AG10803 (cell line): ENCODE measurements around the gene EFL1.

Source experiments
- DNase-seq: peaks from one replicate; pipeline ENCODE4 v3.0.0; 2010; ENCODE audit warnings: low read depth
- H3K4me3 ChIP-seq: 2 replicates; pipeline ENCODE4 v1.5.1; 2011; ENCODE audit warnings: mild to moderate bottlenecking, low read length, control low read depth
- TF ChIP-seq, protein P1 (sequence below): conservative IDR thresholded peaks from 2 replicates; pipeline ENCODE4 v1.5.1; 2011; ENCODE audit warnings: mild to moderate bottlenecking, low read length, control low read depth, inconsistent platforms

EFL1 gene

DNA sequence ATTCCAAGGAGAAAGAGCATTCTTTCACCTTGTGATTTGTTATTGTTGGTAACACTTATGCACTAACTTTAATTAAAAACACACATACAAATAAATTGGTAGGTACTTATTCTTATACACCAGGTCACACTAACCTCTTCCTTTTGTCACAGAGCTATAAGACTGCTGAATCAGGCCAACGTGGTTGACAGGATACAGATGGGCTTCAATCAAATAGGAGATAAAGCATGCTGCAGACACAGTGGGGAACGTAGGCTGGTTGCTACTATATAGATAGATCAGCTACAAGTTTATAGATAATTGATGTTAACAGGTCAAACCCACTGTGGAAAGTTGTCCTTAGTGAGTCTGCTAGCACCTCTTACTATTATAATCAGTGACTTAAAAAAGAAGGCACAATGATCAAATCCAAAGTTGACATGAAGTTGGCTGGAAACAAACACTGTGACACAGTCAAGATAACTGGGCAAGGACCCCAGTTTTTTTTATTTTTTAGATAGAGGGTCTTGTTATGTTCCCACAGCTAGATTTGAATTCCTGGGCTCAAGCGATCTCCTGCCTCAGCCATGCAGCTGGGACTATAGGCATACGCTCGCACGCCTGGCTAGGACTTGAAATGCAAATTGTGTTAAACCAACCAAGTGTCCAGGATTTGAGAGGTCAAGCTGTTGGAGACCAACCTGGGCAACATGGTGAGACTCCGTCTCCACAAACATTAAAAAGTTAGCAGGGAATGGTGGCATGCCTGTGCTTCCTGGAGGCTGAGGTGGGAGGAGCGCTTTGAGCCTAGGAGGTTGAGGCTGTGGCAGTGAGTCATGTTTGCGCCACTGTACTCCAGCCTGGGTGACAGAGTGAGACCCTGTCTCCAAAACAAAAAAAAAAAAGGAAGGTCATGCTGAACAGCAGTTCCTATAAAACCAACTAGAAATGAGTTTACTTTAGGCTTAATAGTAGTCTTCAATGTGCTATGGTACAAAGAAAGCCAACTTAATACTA lies 118.8 kb downstream of the EFL1 start:
- TF ChIP-seq, protein P1, sequence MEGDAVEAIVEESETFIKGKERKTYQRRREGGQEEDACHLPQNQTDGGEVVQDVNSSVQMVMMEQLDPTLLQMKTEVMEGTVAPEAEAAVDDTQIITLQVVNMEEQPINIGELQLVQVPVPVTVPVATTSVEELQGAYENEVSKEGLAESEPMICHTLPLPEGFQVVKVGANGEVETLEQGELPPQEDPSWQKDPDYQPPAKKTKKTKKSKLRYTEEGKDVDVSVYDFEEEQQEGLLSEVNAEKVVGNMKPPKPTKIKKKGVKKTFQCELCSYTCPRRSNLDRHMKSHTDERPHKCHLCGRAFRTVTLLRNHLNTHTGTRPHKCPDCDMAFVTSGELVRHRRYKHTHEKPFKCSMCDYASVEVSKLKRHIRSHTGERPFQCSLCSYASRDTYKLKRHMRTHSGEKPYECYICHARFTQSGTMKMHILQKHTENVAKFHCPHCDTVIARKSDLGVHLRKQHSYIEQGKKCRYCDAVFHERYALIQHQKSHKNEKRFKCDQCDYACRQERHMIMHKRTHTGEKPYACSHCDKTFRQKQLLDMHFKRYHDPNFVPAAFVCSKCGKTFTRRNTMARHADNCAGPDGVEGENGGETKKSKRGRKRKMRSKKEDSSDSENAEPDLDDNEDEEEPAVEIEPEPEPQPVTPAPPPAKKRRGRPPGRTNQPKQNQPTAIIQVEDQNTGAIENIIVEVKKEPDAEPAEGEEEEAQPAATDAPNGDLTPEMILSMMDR, result no peak
- DNase-seq, result no peak
- no peak overlapping the region for H3K4me3 ChIP-seq

DNA sequence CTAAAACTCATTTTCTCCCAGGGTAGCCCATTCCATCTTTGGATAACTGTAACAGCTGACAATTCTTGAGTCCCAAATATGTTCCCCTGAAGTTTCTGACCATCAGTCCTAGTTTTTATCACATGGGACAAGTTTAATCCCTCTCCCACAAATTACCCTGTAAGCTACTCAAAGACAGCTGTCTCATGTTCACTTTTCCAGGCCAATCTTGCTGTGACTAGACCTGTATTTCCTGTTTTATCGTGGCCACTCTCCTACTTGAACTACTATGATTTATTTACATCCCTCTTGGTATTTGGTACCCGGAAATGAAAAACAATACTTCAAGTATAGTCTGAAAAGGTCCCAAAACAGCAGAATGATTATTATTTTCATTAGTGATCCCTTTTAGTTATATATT lies 121.6 kb downstream of the EFL1 start:
- TF ChIP-seq, protein P1, result no peak
- no peak for DNase-seq
- no peak overlapping the region for H3K4me3 ChIP-seq

DNA sequence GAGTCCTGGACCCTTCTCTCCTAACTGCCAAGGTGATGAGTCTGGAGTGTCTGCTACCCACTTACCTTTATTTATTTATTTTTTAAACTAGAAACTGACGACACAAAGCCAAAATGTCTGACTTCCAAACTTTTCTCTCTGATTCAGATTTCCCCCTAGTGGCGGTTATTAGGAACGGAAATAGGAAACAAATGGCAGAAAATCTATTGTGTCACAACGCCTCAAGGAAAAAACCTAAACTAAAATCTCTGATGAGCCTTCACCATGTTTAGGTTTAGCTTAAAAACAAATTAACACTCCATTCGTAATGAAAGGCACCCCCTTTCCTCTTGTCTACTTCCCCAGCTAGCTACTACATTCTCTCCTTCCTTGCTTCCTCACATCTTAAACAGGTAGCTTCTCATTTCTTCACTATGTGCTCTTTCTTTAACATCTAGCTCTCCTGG lies 122.7 kb downstream of the EFL1 start:
- no peak overlapping the region for H3K4me3 ChIP-seq
- peak; percentile 70 for DNase-seq
- TF ChIP-seq, protein P1, result peak; percentile 79

DNA sequence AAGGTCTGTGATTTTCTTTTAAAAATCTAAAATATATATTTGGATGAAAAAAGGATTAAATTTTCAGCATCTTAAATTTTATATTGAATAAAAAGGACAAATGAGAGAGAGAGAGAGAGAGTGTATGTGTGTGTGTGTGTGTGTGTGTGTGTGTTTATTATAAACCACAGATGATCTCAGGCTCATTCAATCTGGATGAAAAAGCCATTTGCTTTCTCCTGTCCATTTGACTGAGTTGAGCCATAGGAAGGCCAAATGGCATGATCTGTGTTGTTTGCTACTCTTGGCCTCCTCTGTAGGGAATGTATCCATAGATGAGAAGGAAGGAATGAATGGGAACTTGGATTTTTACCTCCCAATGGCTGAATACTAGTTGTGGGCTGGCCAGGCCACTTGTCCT lies 124.2 kb downstream of the EFL1 start:
- H3K4me3 ChIP-seq, result no peak overlapping the region
- TF ChIP-seq, protein P1, result no peak
- peak; percentile 31 for DNase-seq

DNA sequence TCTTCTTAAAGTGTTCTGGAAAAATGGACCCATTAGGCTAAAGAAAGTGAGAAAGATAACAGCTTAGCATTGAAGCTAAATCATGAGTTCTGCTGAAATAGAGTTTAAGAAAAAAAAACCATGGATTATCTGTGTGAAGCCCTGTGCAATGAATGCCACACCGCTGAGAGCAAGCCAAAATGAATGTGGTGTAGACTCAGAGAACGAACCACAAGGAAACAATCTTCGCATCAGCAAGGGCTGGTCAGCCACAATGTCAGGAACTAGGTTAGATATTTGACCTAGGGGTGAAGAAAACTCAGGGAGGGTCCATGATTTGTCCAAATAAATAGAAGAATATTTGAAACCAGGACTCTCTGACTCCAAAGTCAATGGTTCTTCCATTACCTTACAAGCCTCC lies 125.3 kb downstream of the EFL1 start:
- no peak overlapping the region for H3K4me3 ChIP-seq
- DNase-seq, result no peak
- TF ChIP-seq, protein P1, result no peak

DNA sequence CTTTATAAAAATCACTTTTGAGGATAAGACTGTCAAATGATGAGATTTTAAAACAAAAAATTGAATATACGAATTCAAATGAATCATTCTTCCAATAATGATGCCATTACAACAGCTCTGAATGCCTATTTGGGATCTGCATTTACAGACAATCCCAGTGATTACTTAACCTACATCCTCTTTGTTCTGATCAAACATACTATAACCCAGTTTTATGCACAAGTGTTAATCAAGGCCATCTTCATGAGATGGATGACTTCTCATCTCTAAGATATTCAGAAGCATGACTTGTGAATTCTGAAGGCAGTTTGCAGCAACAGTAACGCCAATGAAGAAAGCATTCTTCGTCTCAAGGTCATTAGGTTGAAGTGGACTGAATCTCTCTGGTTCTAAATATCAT lies 126.4 kb downstream of the EFL1 start:
- TF ChIP-seq, protein P1, result no peak
- peak; percentile 34 for DNase-seq
- H3K4me3 ChIP-seq, result no peak overlapping the region

DNA sequence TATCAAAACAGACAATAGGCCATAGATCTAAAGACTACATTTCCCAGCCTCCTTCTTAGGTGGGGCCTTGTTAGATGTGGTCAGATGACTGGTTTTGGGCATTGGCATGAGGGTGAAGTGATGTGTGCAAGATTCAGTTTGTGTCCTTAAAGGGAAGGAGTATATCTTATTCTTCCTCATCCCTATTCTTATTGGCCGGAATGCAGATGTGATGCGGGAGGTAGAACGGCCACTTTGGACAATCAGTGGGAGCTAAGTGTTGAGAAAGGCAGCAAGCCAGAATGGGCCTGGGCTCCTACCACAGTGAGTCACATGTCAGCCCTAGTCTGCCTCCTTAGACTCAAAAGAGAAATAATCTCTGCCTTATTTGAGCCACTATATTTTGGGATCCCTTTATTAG lies 126.9 kb downstream of the EFL1 start:
- H3K4me3 ChIP-seq, result no peak overlapping the region
- no peak for DNase-seq
- TF ChIP-seq, protein P1, result no peak
